A673 (cell line): ENCODE data around the gene TMEM106C.

Experiments used
- CTCF ChIP-seq: fragments of 300-800, 200-600 bp; sonication (generic); conservative IDR thresholded peaks from 2 replicates; pipeline ENCODE4 v1.5.1; 2017; ENCODE audit warnings: low read depth, mild to moderate bottlenecking, antibody characterized with exemption, low read length, moderate library complexity, mixed read lengths
- EZH2 ChIP-seq: fragments of 200-600 bp; sonication (generic); IDR thresholded peaks from 2 replicates; pipeline ENCODE4 v1.6.1; 2017; ENCODE audit warnings: borderline replicate concordance, low read depth, mild to moderate bottlenecking, mixed read lengths, antibody characterized with exemption, low read length; ENCODE audit not compliant: poor library complexity, severe bottlenecking

GRCh38 chr12:47983541-47984115 lies 20.2 kb downstream of the TMEM106C start:
- TF ChIP-seq CTCF (no peak), EZH2 (no peak)
